Central memory CD8-positive, alpha-beta T cell (primary cell): Measurements from ENCODE around the gene TTLL10.
A peak's percentile ranks its signal among the peaks of the same experiment; 100 is the strongest.

ENCODE experiments used
- ATAC-seq: fragments of 150-1000 bp; cut with Tn5 transposase; replicated peaks from 2 replicates; pipeline ENCODE4 v1.10.0; 2022; ENCODE audit warnings: mild to moderate bottlenecking, moderate FRiP score, moderate number of reproducible peaks; ENCODE audit not compliant: poor library complexity, severe bottlenecking; ENCODE audit errors: extremely low read depth
- DNase-seq, 2 donors: peaks; one replicate each; pipeline ENCODE4 v3.0.0; 2021; ENCODE audit warnings: low spot score in 2 of 2
- H3K27ac Mint-ChIP-seq: one replicate; pipeline ENCODE4 v1.8.0; 2022; ENCODE audit warnings: low read depth, mild to moderate bottlenecking, moderate library complexity, mixed read lengths
- H3K27me3 Mint-ChIP-seq: one replicate; pipeline ENCODE4 v1.8.0; 2022; ENCODE audit warnings: mixed read lengths
- H3K36me3 Mint-ChIP-seq: one replicate; pipeline ENCODE4 v1.8.0; 2022; ENCODE audit warnings: mild to moderate bottlenecking, moderate library complexity, mixed read lengths; ENCODE audit not compliant: insufficient read depth
- H3K4me1 Mint-ChIP-seq: one replicate; pipeline ENCODE4 v1.8.0; 2022; ENCODE audit warnings: mixed read lengths
- H3K4me3 Mint-ChIP-seq: one replicate; pipeline ENCODE4 v1.8.0; 2022; ENCODE audit warnings: mild to moderate bottlenecking, moderate library complexity, mixed read lengths
- H3K9me3 Mint-ChIP-seq: one replicate; pipeline ENCODE4 v1.8.0; 2022; ENCODE audit warnings: mixed read lengths

The TTLL10 gene

DNA sequence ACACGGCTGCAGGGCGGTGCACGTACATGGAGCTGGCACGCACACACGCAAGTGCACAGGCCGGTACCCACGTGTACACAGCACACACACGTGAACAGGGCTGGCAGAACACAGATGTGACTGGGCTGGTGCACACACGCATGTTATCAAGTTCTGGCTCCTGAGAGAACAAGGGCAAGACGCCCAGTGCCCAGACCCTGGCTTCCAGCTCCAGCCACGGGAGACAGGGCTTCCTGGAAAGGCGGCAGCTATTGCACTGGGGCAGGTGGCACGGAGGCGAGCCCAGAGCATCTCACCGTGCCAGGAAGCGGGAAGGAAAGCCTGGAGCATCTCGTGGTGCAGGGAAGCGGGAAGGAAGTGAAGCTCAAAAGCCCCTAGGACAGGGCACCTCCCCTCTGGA is 52.2 kb downstream of the TTLL10 start:
- H3K27me3 Mint-ChIP-seq, result no peaks in the 10 kb centered on the region
- H3K4me1 Mint-ChIP-seq, result peaks cover 27% of the 10 kb centered on the region
- no peaks in the 10 kb centered on the region for H3K9me3 Mint-ChIP-seq
- ATAC-seq (no peak), DNase-seq (no peak)
- H3K4me3 Mint-ChIP-seq, result no peak overlapping the region
- no peak overlapping the region for H3K27ac Mint-ChIP-seq
- H3K36me3 Mint-ChIP-seq, result peaks cover 31% of the 10 kb centered on the region

- Mint-ChIP-seq H3K36me3 (peaks cover 33% of the 10 kb centered on the region), H3K4me1 (peaks cover 30% of the 10 kb centered on the region), H3K4me3 (no peak overlapping the region), H3K27me3 (no peaks in the 10 kb centered on the region), H3K9me3 (no peaks in the 10 kb centered on the region), H3K27ac (no peak overlapping the region)
- DNase-seq (no peak), ATAC-seq (no peak)
Observed at GRCh38 chr1:1226566-1227362, 53.1 kb downstream of the TTLL10 start.

- peaks cover 30% of the 10 kb centered on the region for H3K4me1 Mint-ChIP-seq
- H3K27ac Mint-ChIP-seq, result no peak overlapping the region
- H3K9me3 Mint-ChIP-seq, result no peaks in the 10 kb centered on the region
- H3K36me3 Mint-ChIP-seq, result peaks cover 33% of the 10 kb centered on the region
- H3K27me3 Mint-ChIP-seq, result no peaks in the 10 kb centered on the region
- ATAC-seq, result no peak
- DNase-seq, result no peak
- H3K4me3 Mint-ChIP-seq, result no peak overlapping the region
Observed at GRCh38 chr1:1227386-1227785, 53.7 kb downstream of the TTLL10 start.

DNA sequence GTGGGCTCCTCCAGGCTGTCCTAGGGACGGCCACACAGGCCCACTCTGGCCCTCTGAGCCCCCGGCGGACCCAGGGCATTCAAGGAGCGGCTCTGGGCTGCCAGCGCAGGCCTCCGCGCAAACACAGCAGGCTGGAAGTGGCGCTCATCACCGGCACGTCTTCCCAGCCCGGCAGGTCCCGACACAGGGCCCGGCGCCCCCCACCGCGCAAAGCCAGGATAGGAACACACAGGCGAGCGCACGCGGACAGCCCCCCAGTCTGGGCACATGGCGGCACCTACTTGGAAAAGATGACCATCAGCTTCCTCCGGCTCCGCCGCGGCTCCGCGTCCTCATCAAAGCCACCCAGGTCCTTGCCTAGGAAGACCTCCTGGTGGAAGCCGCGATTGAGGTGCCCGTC is 54.5 kb downstream of the TTLL10 start:
- no peak for DNase-seq
- H3K27ac Mint-ChIP-seq, result no peak overlapping the region
- no peak for ATAC-seq
- no peak overlapping the region for H3K4me3 Mint-ChIP-seq
- H3K27me3 Mint-ChIP-seq, result no peaks in the 10 kb centered on the region
- peaks cover 24% of the 10 kb centered on the region for H3K4me1 Mint-ChIP-seq
- H3K9me3 Mint-ChIP-seq, result no peaks in the 10 kb centered on the region
- H3K36me3 Mint-ChIP-seq, result peaks cover 25% of the 10 kb centered on the region

GRCh38 chr1:1228596-1229321 is 55.1 kb downstream of the TTLL10 start:
- Mint-ChIP-seq H3K27ac (no peak overlapping the region), H3K4me3 (no peak overlapping the region), H3K36me3 (peaks cover 22% of the 10 kb centered on the region), H3K9me3 (no peaks in the 10 kb centered on the region), H3K27me3 (no peaks in the 10 kb centered on the region), H3K4me1 (peaks cover 27% of the 10 kb centered on the region)
- ATAC-seq (no peak), DNase-seq (no peak)

GRCh38 chr1:1229770-1230169 is 56.1 kb downstream of the TTLL10 start:
- Mint-ChIP-seq H3K4me3 (peak overlapping the region; percentile 39), H3K9me3 (no peaks in the 10 kb centered on the region), H3K4me1 (peaks cover 37% of the 10 kb centered on the region), H3K27ac (no peak overlapping the region), H3K27me3 (no peaks in the 10 kb centered on the region), H3K36me3 (peaks cover 19% of the 10 kb centered on the region)
- ATAC-seq (no peak), DNase-seq (no peak)

DNA sequence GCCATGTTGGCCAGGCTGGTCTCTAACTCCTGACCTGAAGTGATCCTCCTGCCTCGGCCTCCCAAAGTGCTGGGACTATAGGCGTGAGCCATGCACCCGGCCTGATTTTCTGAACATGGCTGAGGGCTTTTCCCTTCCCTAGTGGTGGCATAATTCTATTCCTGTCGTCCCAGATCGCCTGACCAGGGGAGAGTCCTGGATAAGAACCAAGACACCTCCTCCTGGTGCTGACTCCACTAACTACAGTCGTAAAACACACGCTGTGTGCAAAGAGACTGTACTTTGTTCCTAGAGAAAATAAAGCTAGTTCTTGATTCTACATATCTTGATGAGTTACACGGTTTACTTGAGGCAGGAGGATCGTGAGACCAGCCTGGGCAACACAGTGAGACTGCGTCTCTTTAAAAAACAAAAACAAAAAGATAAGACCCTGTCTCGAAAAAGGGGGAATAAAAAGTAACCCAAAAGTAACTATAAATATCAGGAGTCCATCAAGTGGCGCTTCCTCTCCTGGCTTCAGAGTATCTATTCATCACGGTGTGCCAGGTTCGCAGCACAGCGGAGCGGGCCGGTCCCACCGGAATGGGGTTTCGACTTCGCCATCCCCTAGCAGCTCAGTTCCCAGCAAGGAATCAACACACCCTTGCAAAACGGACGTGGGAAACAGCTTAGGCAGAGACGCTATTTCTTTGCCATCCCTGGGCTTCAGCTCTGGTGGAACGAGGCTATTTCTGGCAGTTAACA is 57.1 kb downstream of the TTLL10 start:
- no peaks in the 10 kb centered on the region for H3K27me3 Mint-ChIP-seq
- H3K4me3 Mint-ChIP-seq, result peak overlapping the region; percentile 87
- H3K4me1 Mint-ChIP-seq, result peaks cover 32% of the 10 kb centered on the region
- ATAC-seq (no peak), DNase-seq (no peak)
- H3K27ac Mint-ChIP-seq, result peak overlapping the region; percentile 76
- H3K9me3 Mint-ChIP-seq, result no peaks in the 10 kb centered on the region
- H3K36me3 Mint-ChIP-seq, result peaks cover 16% of the 10 kb centered on the region

- H3K27me3 Mint-ChIP-seq, result no peaks in the 10 kb centered on the region
- DNase-seq, result peak; percentile 90 to 93
- H3K27ac Mint-ChIP-seq, result peak within 1 kb of the TSS; percentile 76
- peaks cover 31% of the 10 kb centered on the region for H3K4me1 Mint-ChIP-seq
- H3K9me3 Mint-ChIP-seq, result no peaks in the 10 kb centered on the region
- peak; percentile 98 for ATAC-seq
- H3K4me3 Mint-ChIP-seq, result peak within 1 kb of the TSS; percentile 87
- peaks cover 13% of the 10 kb centered on the region for H3K36me3 Mint-ChIP-seq
Observed at GRCh38 chr1:1231400-1232207, 57.9 kb downstream of the TTLL10 start, which contains the start of gene SDF4. Gene SDF4, minus strand, starts transcription at chr1:1232001. Its CDS starts 3,229 bp downstream, at chr1:1228772.

DNA sequence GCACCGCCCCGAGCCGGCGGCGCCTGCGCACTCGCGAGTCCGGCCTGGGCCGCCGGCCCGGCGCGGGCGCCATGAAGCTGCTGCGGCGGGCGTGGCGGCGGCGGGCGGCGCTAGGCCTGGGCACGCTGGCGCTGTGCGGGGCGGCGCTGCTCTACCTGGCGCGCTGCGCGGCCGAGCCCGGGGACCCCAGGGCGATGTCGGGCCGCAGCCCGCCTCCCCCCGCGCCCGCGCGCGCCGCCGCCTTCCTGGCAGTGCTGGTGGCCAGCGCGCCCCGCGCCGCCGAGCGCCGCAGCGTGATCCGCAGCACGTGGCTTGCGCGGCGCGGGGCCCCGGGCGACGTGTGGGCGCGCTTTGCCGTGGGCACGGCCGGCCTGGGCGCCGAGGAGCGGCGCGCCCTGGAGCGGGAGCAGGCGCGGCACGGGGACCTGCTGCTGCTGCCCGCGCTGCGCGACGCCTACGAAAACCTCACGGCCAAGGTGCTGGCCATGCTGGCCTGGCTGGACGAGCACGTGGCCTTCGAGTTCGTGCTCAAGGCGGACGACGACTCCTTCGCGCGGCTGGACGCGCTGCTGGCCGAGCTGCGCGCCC is 58.6 kb downstream of the TTLL10 start, which contains the start of gene B3GALT6:
Gene B3GALT6 (plus strand): TSS at position 30 of the 588 bp plus-strand sequence. CDS start 42 bp downstream, at position 72.
- peaks cover 11% of the 10 kb centered on the region for H3K36me3 Mint-ChIP-seq
- DNase-seq, result no peak
- no peak for ATAC-seq
- H3K27ac Mint-ChIP-seq, result peak within 1 kb of the TSS; percentile 76
- peaks cover 31% of the 10 kb centered on the region for H3K4me1 Mint-ChIP-seq
- no peaks in the 10 kb centered on the region for H3K27me3 Mint-ChIP-seq
- H3K4me3 Mint-ChIP-seq, result peak within 1 kb of the TSS; percentile 87
- no peaks in the 10 kb centered on the region for H3K9me3 Mint-ChIP-seq

- peaks cover 11% of the 10 kb centered on the region for H3K36me3 Mint-ChIP-seq
Observed at GRCh38 chr1:1232796-1233566, 59.3 kb downstream of the TTLL10 start.

GRCh38 chr1:1233567-1233892 is 59.9 kb downstream of the TTLL10 start:
- Mint-ChIP-seq H3K27ac (peak overlapping the region; percentile 32), H3K4me1 (peaks cover 31% of the 10 kb centered on the region), H3K4me3 (peak overlapping the region; percentile 72), H3K9me3 (no peaks in the 10 kb centered on the region), H3K36me3 (peaks cover 8% of the 10 kb centered on the region), H3K27me3 (no peaks in the 10 kb centered on the region)
- ATAC-seq, result no peak
- no peak for DNase-seq

More at GRCh38 chr1:1232796-1233566, 59.3 kb downstream of the TTLL10 start:
- Mint-ChIP-seq H3K4me3 (peak overlapping the region; percentile 72), H3K27ac (peak overlapping the region; percentile 32), H3K27me3 (no peaks in the 10 kb centered on the region), H3K9me3 (no peaks in the 10 kb centered on the region), H3K4me1 (peaks cover 31% of the 10 kb centered on the region)
- no peak for ATAC-seq
- DNase-seq, result no peak
